Measurements from ENCODE around the gene SYT12.

DNA sequence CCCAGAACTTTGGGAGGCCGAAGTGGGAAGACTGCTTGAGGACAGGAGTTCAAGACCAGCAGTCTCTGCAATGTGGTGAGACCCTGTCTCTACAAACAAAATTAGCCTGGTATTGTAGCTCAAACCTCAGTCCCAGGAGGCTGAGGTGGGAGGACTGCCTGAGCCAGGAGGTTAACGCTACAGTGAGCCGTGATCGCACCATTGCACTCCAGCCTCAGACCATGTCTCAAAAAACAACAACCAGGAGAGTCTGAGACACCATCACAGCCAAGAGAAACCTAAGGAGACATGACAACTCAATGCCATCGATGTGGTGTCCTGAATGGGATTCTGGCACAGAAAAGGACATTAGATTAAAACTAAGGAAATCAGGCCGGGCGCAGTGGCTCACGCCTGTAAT is 67.8 kb downstream of the SYT12 start:
- no peak for TF ChIP-seq JUND (IDR thresholded peaks at IDR 0.05; ENCODE audit: borderline replicate concordance, low read depth, low read length)
- no peak for TF ChIP-seq JUND (tag; IDR thresholded peaks at IDR 0.05; ENCODE audit: borderline replicate concordance, low read depth, low read length)
- TF ChIP-seq RAD51 (IDR thresholded peaks at IDR 0.05; ENCODE audit: borderline replicate concordance, low read depth): no peak
- TF ChIP-seq, protein P1, sequence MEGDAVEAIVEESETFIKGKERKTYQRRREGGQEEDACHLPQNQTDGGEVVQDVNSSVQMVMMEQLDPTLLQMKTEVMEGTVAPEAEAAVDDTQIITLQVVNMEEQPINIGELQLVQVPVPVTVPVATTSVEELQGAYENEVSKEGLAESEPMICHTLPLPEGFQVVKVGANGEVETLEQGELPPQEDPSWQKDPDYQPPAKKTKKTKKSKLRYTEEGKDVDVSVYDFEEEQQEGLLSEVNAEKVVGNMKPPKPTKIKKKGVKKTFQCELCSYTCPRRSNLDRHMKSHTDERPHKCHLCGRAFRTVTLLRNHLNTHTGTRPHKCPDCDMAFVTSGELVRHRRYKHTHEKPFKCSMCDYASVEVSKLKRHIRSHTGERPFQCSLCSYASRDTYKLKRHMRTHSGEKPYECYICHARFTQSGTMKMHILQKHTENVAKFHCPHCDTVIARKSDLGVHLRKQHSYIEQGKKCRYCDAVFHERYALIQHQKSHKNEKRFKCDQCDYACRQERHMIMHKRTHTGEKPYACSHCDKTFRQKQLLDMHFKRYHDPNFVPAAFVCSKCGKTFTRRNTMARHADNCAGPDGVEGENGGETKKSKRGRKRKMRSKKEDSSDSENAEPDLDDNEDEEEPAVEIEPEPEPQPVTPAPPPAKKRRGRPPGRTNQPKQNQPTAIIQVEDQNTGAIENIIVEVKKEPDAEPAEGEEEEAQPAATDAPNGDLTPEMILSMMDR (IDR thresholded peaks at IDR 0.05 in 2 of 3, conservative IDR thresholded peaks at IDR 0.05 in 1 of 3; ENCODE audit: insufficient read depth in 2 of 3, low read depth in 1 of 3, low read length in 3 of 3): no peak
- no peak for TF ChIP-seq ZNF143 (CRISPR knock-in tag; IDR thresholded peaks at IDR 0.05)
- TF ChIP-seq ZNF175 (CRISPR knock-in tag; IDR thresholded peaks at IDR 0.05; ENCODE audit: low read depth): no peak
- no peak for TF ChIP-seq MXI1 (IDR thresholded peaks at IDR 0.05; ENCODE audit: low read depth, low read length)
- TF ChIP-seq NCOA2 (IDR thresholded peaks at IDR 0.05; ENCODE audit: partially characterized antibody in 2 of 2): no peak
- TF ChIP-seq ELF1 (tag; IDR thresholded peaks at IDR 0.05): no peak
- TF ChIP-seq HIVEP1 (CRISPR knock-in tag; IDR thresholded peaks at IDR 0.05): no peak
- no peak for TF ChIP-seq ETV5 (CRISPR knock-in tag; IDR thresholded peaks at IDR 0.05; ENCODE audit: low read depth)
- TF ChIP-seq ZBTB33 (CRISPR knock-in tag; IDR thresholded peaks at IDR 0.05): peak; percentile 50; the same call in 1 of the 2 replicates

Measured in K562 (cell line).